Mucosa of descending colon (tissue), 3 donors: ENCODE results near the gene SPECC1L. TPM values are rescaled to one million over a fixed set of nuclear protein-coding genes. Genes with fewer than 3 reads are reported as not detected.
A peak's percentile ranks its signal among the peaks of the same experiment; 100 is the strongest.
"Not testable (repeated sequence)": the region's sequence is repeated elsewhere in the genome, so short reads cannot be mapped to it uniquely, and the experiment has no call there.

Experiments
- ATAC-seq: fragments of 200-7000 bp; cut with Tn5 transposase; one replicate; pipeline ENCODE4 v1.9.1; 2020; ENCODE audit warnings: mild to moderate bottlenecking, moderate library complexity
- DNase-seq, 3 donors: peaks; one replicate each; pipeline ENCODE4 v3.0.0-alpha.2; 2020
- H3K36me3 ChIP-seq: fragments of 200-600 bp; one replicate; pipeline ENCODE4 v1.8.0; 2021; ENCODE audit warnings: low read depth, mild to moderate bottlenecking
- H3K4me1 ChIP-seq: fragments of 200-600 bp; one replicate; pipeline ENCODE4 v1.8.0; 2021; ENCODE audit warnings: low read depth, mild to moderate bottlenecking
- H3K4me3 ChIP-seq: fragments of 200-600 bp; one replicate; pipeline ENCODE4 v1.8.0; 2021; ENCODE audit warnings: mild to moderate bottlenecking
- H3K9me3 ChIP-seq: fragments of 200-600 bp; one replicate; pipeline ENCODE4 v1.8.0; 2021; ENCODE audit warnings: mild to moderate bottlenecking
- CTCF ChIP-seq: fragments of 200-600 bp; IDR thresholded peaks from one replicate; pipeline ENCODE4 v1.8.0; 2022; ENCODE audit warnings: antibody characterized with exemption, mild to moderate bottlenecking
- intact Hi-C, 2 donors: fragments of 100-400 bp; cut with DNase I in 1 of 2; cut with micrococcal nuclease in 1 of 2; formaldehyde crosslinking; loops; one replicate each; pipeline versions ENCODE4 v1.11.0 to v1.11.1; 2022; cut with DNase I, micrococcal nuclease
- total RNA-seq, 3 donors: library from RNA; stranded (reverse); fragmentation: NEBNext Ultra II Directional in 2 of 3; extraction: Animal tissue kit (Norgen Biotek cat#: 25700) in 2 of 3; gene quantifications; one replicate each; pipeline versions ENCODE4 v1.2.1 to v1.2.4, GENCODE V29; 2021 to 2023
- donor health status: DM: no; HTN: no; CAD: no; lungs with moderate emphysema.
- donor health status: DM: no; HTN: no; CAD: no.
- donor health status: DM: no; HTN: yes; CAD: no.

Gene SPECC1L
- total RNA-seq, 3 donors from 2014 or later, result 78.7 to 116 (median 105) TPM

GRCh38 chr22:24284747-24285203 is 14.1 kb downstream of the SPECC1L start:
- Histone ChIP-seq H3K36me3 (no peaks in the 10 kb centered on the region), H3K4me3 (no peak overlapping the region), H3K9me3 (no peaks in the 10 kb centered on the region), H3K4me1 (peaks cover 14% of the 10 kb centered on the region)
- ATAC-seq, result peak; percentile 79
- TF ChIP-seq CTCF, result no peak
- no peak for DNase-seq
- intact Hi-C loops, result no loop called here

GRCh38 chr22:24285245-24285644 is 14.6 kb downstream of the SPECC1L start:
- H3K36me3 ChIP-seq, result no peaks in the 10 kb centered on the region
- no peak overlapping the region for H3K4me3 ChIP-seq
- no peak for TF ChIP-seq CTCF
- intact Hi-C loops, result no loop called here
- no peak for DNase-seq
- peaks cover 14% of the 10 kb centered on the region for H3K4me1 ChIP-seq
- H3K9me3 ChIP-seq, result no peaks in the 10 kb centered on the region
- ATAC-seq, result no peak

- H3K4me3 ChIP-seq, ATAC-seq, DNase-seq, H3K9me3 ChIP-seq, H3K36me3 ChIP-seq, intact Hi-C loops: not testable (repeated sequence)
- peaks cover 26% of the 10 kb centered on the region for H3K4me1 ChIP-seq
Measured at GRCh38 chr22:24287212-24287611, 16.6 kb downstream of the SPECC1L start.

- DNase-seq, H3K36me3 ChIP-seq, H3K9me3 ChIP-seq, H3K4me3 ChIP-seq, intact Hi-C loops, ATAC-seq: not testable (repeated sequence)
- peaks cover 27% of the 10 kb centered on the region for H3K4me1 ChIP-seq
Measured at GRCh38 chr22:24287801-24288200, 17.2 kb downstream of the SPECC1L start.

- ATAC-seq (no peak), DNase-seq (no peak)
- Histone ChIP-seq H3K9me3 (no peaks in the 10 kb centered on the region), H3K4me1 (peaks cover 32% of the 10 kb centered on the region), H3K36me3 (no peaks in the 10 kb centered on the region), H3K4me3 (no peak overlapping the region)
- no peak for TF ChIP-seq CTCF
- intact Hi-C loops, result no loop called here
Measured at GRCh38 chr22:24289114-24289513, 18.5 kb downstream of the SPECC1L start.

GRCh38 chr22:24289741-24290163 is 19.1 kb downstream of the SPECC1L start:
- DNase-seq, result no peak
- H3K36me3 ChIP-seq, result no peaks in the 10 kb centered on the region
- no peaks in the 10 kb centered on the region for H3K9me3 ChIP-seq
- no peak overlapping the region for H3K4me3 ChIP-seq
- intact Hi-C loops, result no loop called here
- no peak for ATAC-seq
- H3K4me1 ChIP-seq, result peaks cover 29% of the 10 kb centered on the region
- TF ChIP-seq CTCF, result no peak

GRCh38 chr22:24290459-24290858 is 19.8 kb downstream of the SPECC1L start:
- H3K4me3 ChIP-seq, result no peak overlapping the region
- no peaks in the 10 kb centered on the region for H3K36me3 ChIP-seq
- TF ChIP-seq CTCF, result no peak
- intact Hi-C loops, result no loop called here
- ATAC-seq (no peak), DNase-seq (no peak)
- H3K9me3 ChIP-seq, result no peaks in the 10 kb centered on the region
- peaks cover 29% of the 10 kb centered on the region for H3K4me1 ChIP-seq
